CD14-positive monocyte (primary cell): Measurements from ENCODE around the gene TMEM259. TPM values are rescaled to one million over a fixed set of nuclear protein-coding genes. Genes with fewer than 3 reads are reported as not detected.

Source experiments
- DNase-seq, 3 donors: peaks; one replicate each; pipeline ENCODE4 v3.0.0-alpha.2; 2011 to 2022
- H2AFZ ChIP-seq: 2 replicates; pipeline ENCODE4 v1.6.0; 2012; ENCODE audit warnings: mild to moderate bottlenecking, low read depth, low read length, inconsistent platforms; ENCODE audit not compliant: insufficient read depth, poor library complexity, severe bottlenecking
- H3K27ac ChIP-seq, 2 donors: 1 replicate in 1 of 2; 2 replicates in 1 of 2; pipeline ENCODE4 v1.5.1; 2012 to 2013; ENCODE audit warnings: low read length in 2 of 2, control low read depth in 1 of 2, inconsistent platforms in 1 of 2, low read depth in 1 of 2, mild to moderate bottlenecking in 1 of 2
- H3K27me3 ChIP-seq, 2 donors: one replicate each; pipeline versions ENCODE4 v1.6.0 to v1.6.1; 2011 to 2013; ENCODE audit warnings: low read length in 2 of 2; ENCODE audit not compliant: control insufficient read depth in 2 of 2, insufficient read depth in 2 of 2
- H3K36me3 ChIP-seq, 2 donors: replicated peaks in 1 of 2; 1 replicate in 1 of 2; 2 replicates in 1 of 2; pipeline versions ENCODE4 v1.5.1 to v1.6.1; 2012 to 2013; ENCODE audit warnings: low read length in 2 of 2, control low read depth in 1 of 2, inconsistent platforms in 1 of 2, mild to moderate bottlenecking in 1 of 2; ENCODE audit not compliant: insufficient read depth in 2 of 2, control insufficient read depth in 1 of 2
- H3K4me1 ChIP-seq, 2 donors: 1 replicate in 1 of 2; 2 replicates in 1 of 2; pipeline versions ENCODE4 v1.5.1 to v1.6.1; 2012 to 2013; ENCODE audit warnings: low read length in 2 of 2, control low read depth in 1 of 2, inconsistent platforms in 1 of 2, mild to moderate bottlenecking in 1 of 2, moderate library complexity in 1 of 2; ENCODE audit not compliant: insufficient read depth in 2 of 2, control insufficient read depth in 1 of 2
- H3K4me2 ChIP-seq: replicated peaks from 2 replicates; pipeline ENCODE3; 2012; ENCODE audit warnings: low read length, moderate library complexity, mild to moderate bottlenecking; ENCODE audit not compliant: poor library complexity, severe bottlenecking; ENCODE audit errors: extremely low read depth
- H3K4me3 ChIP-seq, 3 experiments: fragments of 200-600 bp in 1 of 3; sonication (generic) in 1 of 3; replicated peaks in 1 of 3; 1 replicate in 2 of 3; 2 replicates in 1 of 3; pipeline ENCODE4 v1.5.1; 2011 to 2013; ENCODE audit warnings: low read length in 3 of 3, mild to moderate bottlenecking in 3 of 3, control low read depth in 2 of 3, low read depth in 2 of 3, inconsistent platforms in 1 of 3, moderate library complexity in 1 of 3
- H3K79me2 ChIP-seq: 2 replicates; pipeline ENCODE4 v1.6.0; 2012; ENCODE audit warnings: mild to moderate bottlenecking, control low read depth, inconsistent platforms, low read length, moderate library complexity; ENCODE audit not compliant: insufficient read depth
- H3K9ac ChIP-seq: 2 replicates; pipeline ENCODE4 v1.6.0; 2017; ENCODE audit warnings: low read length, mild to moderate bottlenecking; ENCODE audit not compliant: insufficient read depth, poor library complexity, severe bottlenecking
- H3K9me3 ChIP-seq, 2 donors: replicated peaks in 1 of 2; 1 replicate in 1 of 2; 2 replicates in 1 of 2; pipeline versions ENCODE4 v1.5.1 to v1.6.1; 2012 to 2013; ENCODE audit warnings: low read length in 2 of 2, control low read depth in 1 of 2; ENCODE audit not compliant: control insufficient read depth in 1 of 2, insufficient read depth in 1 of 2
- H4K20me1 ChIP-seq: 2 replicates; pipeline ENCODE4 v1.6.0; 2012; ENCODE audit warnings: mild to moderate bottlenecking, low read length, control low read depth, moderate library complexity; ENCODE audit not compliant: insufficient read depth
- H3K27ac Mint-ChIP-seq, 7 donors: one replicate each; pipeline ENCODE4 v1.8.0; 2020; ENCODE audit warnings: mild to moderate bottlenecking in 7 of 7, mixed read lengths in 7 of 7, moderate library complexity in 6 of 7, inconsistent platforms in 2 of 7
- H3K27me3 Mint-ChIP-seq, 3 donors: one replicate each; pipeline ENCODE4 v1.8.0; 2021 to 2022; ENCODE audit warnings: low read depth in 3 of 3, mild to moderate bottlenecking in 3 of 3, mixed read lengths in 3 of 3, moderate library complexity in 3 of 3, inconsistent platforms in 1 of 3
- H3K36me3 Mint-ChIP-seq, 2 donors: one replicate each; pipeline ENCODE4 v1.8.0; 2020; ENCODE audit warnings: mixed read lengths in 2 of 2, inconsistent platforms in 1 of 2, mild to moderate bottlenecking in 1 of 2
- H3K4me1 Mint-ChIP-seq: one replicate; pipeline ENCODE4 v1.8.0; 2020; ENCODE audit warnings: mild to moderate bottlenecking, mixed read lengths
- H3K4me3 Mint-ChIP-seq, 2 donors: one replicate each; pipeline ENCODE4 v1.8.0; 2020; ENCODE audit warnings: mild to moderate bottlenecking in 2 of 2, mixed read lengths in 2 of 2, moderate library complexity in 1 of 2
- H3K9me3 Mint-ChIP-seq, 7 donors: one replicate each; pipeline ENCODE4 v1.8.0; 2020 to 2022; ENCODE audit warnings: mixed read lengths in 7 of 7, mild to moderate bottlenecking in 6 of 7, moderate library complexity in 6 of 7, inconsistent platforms in 2 of 7
- WGBS: methylation state at CpG from one replicate; pipeline ENCODE4 v1.1.5; 2013; ENCODE audit warnings: missing lambda C conversion rate; ENCODE audit not compliant: insufficient coverage; 5-methylcytosine and 5-hydroxymethylcytosine counted together
- intact Hi-C, 2 donors: fragments of 100-400 bp; cut with micrococcal nuclease; formaldehyde crosslinking; loops; one replicate each; pipeline versions ENCODE4 v1.15.0 to v1.15.1; 2023
- polyA plus RNA-seq, 3 donors: library from polyadenylated mRNA; depleted of rRNA in 1 of 3; unstranded in 2 of 3; stranded (reverse) in 1 of 3; fragments of 300-500 nt in 2 of 3; fragments of >200 nt in 1 of 3; fragmentation: Illumina TruSeq in 2 of 3; gene quantifications; 1 replicate in 2 of 3; 2 replicates in 1 of 3; pipeline ENCODE4 v1.2.3, GENCODE V29; 2012 to 2021
- TF ChIP-seq, protein P1 (sequence below): fragments of 200-600 bp; IDR thresholded peaks from one replicate; pipeline ENCODE4 v1.8.0; 2022; ENCODE audit warnings: antibody characterized with exemption, mild to moderate bottlenecking

The TMEM259 gene
- polyA plus RNA-seq, 3 donors, result 37.4 to 417 (median 45.0) TPM

DNA sequence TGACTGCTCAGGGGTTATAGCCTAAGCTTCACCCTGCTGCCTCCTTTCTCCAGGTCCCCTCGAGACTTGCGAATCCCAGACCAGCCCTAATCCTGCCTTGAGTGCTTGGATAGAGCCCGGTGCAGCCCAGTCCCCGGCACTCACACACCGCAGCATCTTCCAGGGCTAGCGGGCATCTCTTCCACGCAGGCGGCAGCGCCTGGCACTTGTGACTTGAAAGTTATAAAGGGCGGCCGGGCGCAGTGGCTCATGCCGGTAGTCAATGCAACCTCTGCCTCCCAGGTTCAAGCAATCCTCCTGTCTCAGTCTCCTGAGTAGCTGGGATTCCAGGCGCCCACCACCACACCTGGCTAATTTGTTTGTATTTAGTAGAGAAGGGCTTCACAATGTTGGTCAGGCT lies 34.8 kb downstream of the TMEM259 start:
- H2AFZ ChIP-seq, result no peak overlapping the region
- intact Hi-C loops, result loop anchor here in 1 of 2 donors (10.0 kb wide), 1 partner anchor 211 kb away; no protein-coding TSS in a partner anchor
- peaks cover 12% of the 10 kb centered on the region for H3K79me2 ChIP-seq
- peaks cover 0 to 2% (median 1%) of the 10 kb centered on the region in 3 donors for H3K27me3 Mint-ChIP-seq
- H3K36me3 ChIP-seq, result peaks cover 18 to 28% of the 10 kb centered on the region in 2 donors
- H3K4me2 ChIP-seq, result no peak overlapping the region
- H3K4me1 Mint-ChIP-seq, result peaks cover 14% of the 10 kb centered on the region
- H3K27me3 ChIP-seq, result no peaks in the 10 kb centered on the region
- H3K9me3 Mint-ChIP-seq, result peaks cover 0 to 3% (median 0%) of the 10 kb centered on the region in 7 donors
- no peaks in the 10 kb centered on the region for H3K9me3 ChIP-seq
- TF ChIP-seq, protein P1, sequence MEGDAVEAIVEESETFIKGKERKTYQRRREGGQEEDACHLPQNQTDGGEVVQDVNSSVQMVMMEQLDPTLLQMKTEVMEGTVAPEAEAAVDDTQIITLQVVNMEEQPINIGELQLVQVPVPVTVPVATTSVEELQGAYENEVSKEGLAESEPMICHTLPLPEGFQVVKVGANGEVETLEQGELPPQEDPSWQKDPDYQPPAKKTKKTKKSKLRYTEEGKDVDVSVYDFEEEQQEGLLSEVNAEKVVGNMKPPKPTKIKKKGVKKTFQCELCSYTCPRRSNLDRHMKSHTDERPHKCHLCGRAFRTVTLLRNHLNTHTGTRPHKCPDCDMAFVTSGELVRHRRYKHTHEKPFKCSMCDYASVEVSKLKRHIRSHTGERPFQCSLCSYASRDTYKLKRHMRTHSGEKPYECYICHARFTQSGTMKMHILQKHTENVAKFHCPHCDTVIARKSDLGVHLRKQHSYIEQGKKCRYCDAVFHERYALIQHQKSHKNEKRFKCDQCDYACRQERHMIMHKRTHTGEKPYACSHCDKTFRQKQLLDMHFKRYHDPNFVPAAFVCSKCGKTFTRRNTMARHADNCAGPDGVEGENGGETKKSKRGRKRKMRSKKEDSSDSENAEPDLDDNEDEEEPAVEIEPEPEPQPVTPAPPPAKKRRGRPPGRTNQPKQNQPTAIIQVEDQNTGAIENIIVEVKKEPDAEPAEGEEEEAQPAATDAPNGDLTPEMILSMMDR, result no peak
- no peak overlapping the region for H3K27ac Mint-ChIP-seq
- no peak overlapping the region for H3K4me3 Mint-ChIP-seq
- H3K36me3 Mint-ChIP-seq, result peaks cover 19 to 37% of the 10 kb centered on the region in 2 donors
- H3K4me3 ChIP-seq, result no peak overlapping the region
- DNase-seq, result no peak
- H3K4me1 ChIP-seq, result peaks cover 18 to 28% of the 10 kb centered on the region in 2 donors
- H3K9ac ChIP-seq, result no peak overlapping the region
- H3K27ac ChIP-seq, result no peak overlapping the region
- H4K20me1 ChIP-seq, result peaks cover 4% of the 10 kb centered on the region
- 96% methylated on average over 9 of the region's 14 CpGs for WGBS

DNA sequence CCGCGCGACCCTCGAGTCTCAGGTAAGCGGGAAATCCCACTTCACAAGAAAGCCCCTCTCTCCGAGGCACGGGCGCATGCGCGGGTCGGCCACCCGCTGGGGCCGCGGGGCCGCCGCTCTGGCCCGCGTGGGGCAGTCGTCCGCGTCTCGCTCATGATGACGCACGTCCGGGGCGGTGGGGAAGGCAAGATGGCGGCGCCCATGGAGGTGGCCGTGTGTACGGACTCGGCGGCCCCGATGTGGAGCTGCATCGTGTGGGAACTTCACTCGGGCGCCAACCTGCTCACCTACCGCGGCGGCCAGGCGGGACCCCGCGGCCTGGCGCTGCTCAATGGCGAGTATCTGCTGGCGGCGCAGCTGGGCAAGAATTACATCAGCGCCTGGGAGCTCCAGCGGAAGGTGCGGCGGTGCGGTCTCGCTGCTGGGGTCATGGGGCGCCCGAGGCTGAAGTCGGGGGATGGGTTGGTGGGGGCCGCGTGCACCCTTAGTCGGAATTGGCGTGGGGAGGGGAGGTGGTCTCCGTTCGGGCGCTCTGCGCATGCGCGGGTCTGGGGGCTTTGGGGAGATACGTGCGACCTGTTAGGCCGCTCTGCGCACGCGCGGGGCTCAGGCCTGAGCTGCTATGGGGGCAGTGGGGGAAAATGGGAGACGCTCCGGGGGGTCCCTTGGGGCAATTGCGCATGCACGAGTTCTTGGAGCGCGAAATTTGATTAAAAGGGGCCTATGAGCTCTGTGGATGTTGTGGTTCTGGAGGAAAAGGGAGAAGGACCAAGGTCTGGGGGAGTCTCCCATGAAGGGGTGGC lies 36.6 kb downstream of the TMEM259 start, which contains the start of gene WDR18:
Gene WDR18 (plus strand): TSS at position 181 of the 803 bp plus-strand sequence. CDS start 9 bp downstream, at position 190.
- Mint-ChIP-seq H3K4me3 (peak within 1 kb of the TSS; percentile 88 to 90), H3K27ac (peak within 1 kb of the TSS; percentile 59 to 91 (median 77)), H3K36me3 (peaks cover 17 to 28% of the 10 kb centered on the region in 2 donors), H3K27me3 (peaks cover 0 to 4% (median 1%) of the 10 kb centered on the region in 3 donors), H3K9me3 (no peaks in the 10 kb centered on the region), H3K4me1 (peaks cover 17% of the 10 kb centered on the region)
- no peaks in the 10 kb centered on the region for H4K20me1 ChIP-seq
- H3K9ac ChIP-seq, result peak within 1 kb of the TSS; percentile 69
- H3K9me3 ChIP-seq, result no peaks in the 10 kb centered on the region
- peaks cover 12% of the 10 kb centered on the region for H3K79me2 ChIP-seq
- WGBS, result under 1% methylated on average over 70 of the region's 78 CpGs
- H3K27me3 ChIP-seq, result no peaks in the 10 kb centered on the region
- H2AFZ ChIP-seq, result peak within 1 kb of the TSS; percentile 86
- H3K4me1 ChIP-seq, result peaks cover 18 to 28% of the 10 kb centered on the region in 2 donors
- peak within 1 kb of the TSS; percentile 97 for H3K4me2 ChIP-seq
- H3K27ac ChIP-seq, result peak within 1 kb of the TSS; percentile 7 to 71
- DNase-seq, result peak; percentile 84 to 90 (median 86)
- intact Hi-C loops, result loop anchor here (5.0 to 10.0 kb wide), 3 partner anchors 122 to 212 kb away; no protein-coding TSS in a partner anchor
- H3K36me3 ChIP-seq, result peaks cover 7 to 22% of the 10 kb centered on the region in 2 donors
- H3K4me3 ChIP-seq, result peak within 1 kb of the TSS; percentile 82 to 96 (median 85)
- TF ChIP-seq, protein P1, result no peak
